ENCODE measurements around the gene STARD3NL. TPM values are rescaled to one million over a fixed set of nuclear protein-coding genes. Genes with fewer than 3 reads are reported as not detected.

Gene STARD3NL
- total and polyA plus RNA-seq, 2 experiments from 2014 or later, result 55.1 to 55.3 TPM

DNA sequence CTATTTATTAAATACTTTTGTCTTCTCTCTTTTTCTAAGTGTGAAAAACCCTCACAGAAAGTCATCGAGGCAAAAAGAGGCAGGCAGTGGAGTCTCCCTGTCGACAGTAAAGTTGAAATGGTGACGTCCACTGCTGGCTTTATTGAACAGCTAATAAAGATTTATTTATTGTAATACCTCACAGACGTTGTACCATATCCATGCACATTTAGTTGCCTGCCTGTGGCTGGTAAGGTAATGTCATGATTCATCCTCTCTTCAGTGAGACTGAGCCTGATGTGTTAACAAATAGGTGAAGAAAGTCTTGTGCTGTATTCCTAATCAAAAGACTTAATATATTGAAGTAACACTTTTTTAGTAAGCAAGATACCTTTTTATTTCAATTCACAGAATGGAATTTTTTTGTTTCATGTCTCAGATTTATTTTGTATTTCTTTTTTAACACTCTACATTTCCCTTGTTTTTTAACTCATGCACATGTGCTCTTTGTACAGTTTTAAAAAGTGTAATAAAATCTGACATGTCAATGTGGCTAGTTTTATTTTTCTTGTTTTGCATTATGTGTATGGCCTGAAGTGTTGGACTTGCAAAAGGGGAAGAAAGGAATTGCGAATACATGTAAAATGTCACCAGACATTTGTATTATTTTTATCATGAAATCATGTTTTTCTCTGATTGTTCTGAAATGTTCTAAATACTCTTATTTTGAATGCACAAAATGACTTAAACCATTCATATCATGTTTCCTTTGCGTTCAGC, 52.0 kb downstream of the STARD3NL start:
- Histone ChIP-seq H3K4me3 (no peak overlapping the region), H3F3A (replicated peaks; ENCODE audit: low read depth) (no peaks in the 10 kb centered on the region), H3K27me3 (ENCODE audit: insufficient read depth) (no peaks in the 10 kb centered on the region), H3K36me3 (ENCODE audit: insufficient read depth) (no peaks in the 10 kb centered on the region; the same call in none of the 2 replicates), H2AFZ (no peak overlapping the region), H3K9me2 (ENCODE audit: insufficient read depth) (no peaks in the 10 kb centered on the region), H3K4me2 (no peak overlapping the region), H4K20me1 (replicated peaks; ENCODE audit: insufficient read depth) (no peaks in the 10 kb centered on the region), H3K27ac (ENCODE audit: low read depth) (no peak overlapping the region), H3K79me2 (replicated peaks; ENCODE audit: insufficient read depth) (no peaks in the 10 kb centered on the region), H3K4me1 (ENCODE audit: insufficient read depth) (peaks cover 9% of the 10 kb centered on the region)
- H3K4me3 Mint-ChIP-seq, result no peak overlapping the region
- TF ChIP-seq EZH2phosphoT487 (IDR thresholded peaks at IDR 0.05; ENCODE audit: unreplicated experiment) (no peak), EZH2 (IDR thresholded peaks at IDR 0.05; ENCODE audit: low read depth, unreplicated experiment) (no peak), ZNF331 (CRISPR knock-in tag; IDR thresholded peaks at IDR 0.05; ENCODE audit: low read depth) (no peak), JUNB (IDR thresholded peaks at IDR 0.05; ENCODE audit: unreplicated experiment) (no peak), NANOG (IDR thresholded peaks at IDR 0.05; ENCODE audit: borderline replicate concordance) (no peak), CREB1 (CRISPR knock-in tag; IDR thresholded peaks at IDR 0.05; ENCODE audit: low read depth) (no peak), POLR2AphosphoS5 (IDR thresholded peaks at IDR 0.05; ENCODE audit: low read depth) (no peak), STAT1 (IDR thresholded peaks at IDR 0.05; ENCODE audit: unreplicated experiment) (no peak), ZNF114 (CRISPR knock-in tag; IDR thresholded peaks at IDR 0.05) (no peak)
- TF ChIP-seq, protein P1, sequence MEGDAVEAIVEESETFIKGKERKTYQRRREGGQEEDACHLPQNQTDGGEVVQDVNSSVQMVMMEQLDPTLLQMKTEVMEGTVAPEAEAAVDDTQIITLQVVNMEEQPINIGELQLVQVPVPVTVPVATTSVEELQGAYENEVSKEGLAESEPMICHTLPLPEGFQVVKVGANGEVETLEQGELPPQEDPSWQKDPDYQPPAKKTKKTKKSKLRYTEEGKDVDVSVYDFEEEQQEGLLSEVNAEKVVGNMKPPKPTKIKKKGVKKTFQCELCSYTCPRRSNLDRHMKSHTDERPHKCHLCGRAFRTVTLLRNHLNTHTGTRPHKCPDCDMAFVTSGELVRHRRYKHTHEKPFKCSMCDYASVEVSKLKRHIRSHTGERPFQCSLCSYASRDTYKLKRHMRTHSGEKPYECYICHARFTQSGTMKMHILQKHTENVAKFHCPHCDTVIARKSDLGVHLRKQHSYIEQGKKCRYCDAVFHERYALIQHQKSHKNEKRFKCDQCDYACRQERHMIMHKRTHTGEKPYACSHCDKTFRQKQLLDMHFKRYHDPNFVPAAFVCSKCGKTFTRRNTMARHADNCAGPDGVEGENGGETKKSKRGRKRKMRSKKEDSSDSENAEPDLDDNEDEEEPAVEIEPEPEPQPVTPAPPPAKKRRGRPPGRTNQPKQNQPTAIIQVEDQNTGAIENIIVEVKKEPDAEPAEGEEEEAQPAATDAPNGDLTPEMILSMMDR (conservative IDR thresholded peaks at IDR 0.05; ENCODE audit: low read depth in 2 of 2), result no peak
- TF ChIP-seq, protein P2, sequence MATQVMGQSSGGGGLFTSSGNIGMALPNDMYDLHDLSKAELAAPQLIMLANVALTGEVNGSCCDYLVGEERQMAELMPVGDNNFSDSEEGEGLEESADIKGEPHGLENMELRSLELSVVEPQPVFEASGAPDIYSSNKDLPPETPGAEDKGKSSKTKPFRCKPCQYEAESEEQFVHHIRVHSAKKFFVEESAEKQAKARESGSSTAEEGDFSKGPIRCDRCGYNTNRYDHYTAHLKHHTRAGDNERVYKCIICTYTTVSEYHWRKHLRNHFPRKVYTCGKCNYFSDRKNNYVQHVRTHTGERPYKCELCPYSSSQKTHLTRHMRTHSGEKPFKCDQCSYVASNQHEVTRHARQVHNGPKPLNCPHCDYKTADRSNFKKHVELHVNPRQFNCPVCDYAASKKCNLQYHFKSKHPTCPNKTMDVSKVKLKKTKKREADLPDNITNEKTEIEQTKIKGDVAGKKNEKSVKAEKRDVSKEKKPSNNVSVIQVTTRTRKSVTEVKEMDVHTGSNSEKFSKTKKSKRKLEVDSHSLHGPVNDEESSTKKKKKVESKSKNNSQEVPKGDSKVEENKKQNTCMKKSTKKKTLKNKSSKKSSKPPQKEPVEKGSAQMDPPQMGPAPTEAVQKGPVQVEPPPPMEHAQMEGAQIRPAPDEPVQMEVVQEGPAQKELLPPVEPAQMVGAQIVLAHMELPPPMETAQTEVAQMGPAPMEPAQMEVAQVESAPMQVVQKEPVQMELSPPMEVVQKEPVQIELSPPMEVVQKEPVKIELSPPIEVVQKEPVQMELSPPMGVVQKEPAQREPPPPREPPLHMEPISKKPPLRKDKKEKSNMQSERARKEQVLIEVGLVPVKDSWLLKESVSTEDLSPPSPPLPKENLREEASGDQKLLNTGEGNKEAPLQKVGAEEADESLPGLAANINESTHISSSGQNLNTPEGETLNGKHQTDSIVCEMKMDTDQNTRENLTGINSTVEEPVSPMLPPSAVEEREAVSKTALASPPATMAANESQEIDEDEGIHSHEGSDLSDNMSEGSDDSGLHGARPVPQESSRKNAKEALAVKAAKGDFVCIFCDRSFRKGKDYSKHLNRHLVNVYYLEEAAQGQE (IDR thresholded peaks at IDR 0.05; ENCODE audit: unreplicated experiment), result no peak
- TF ChIP-seq, protein P3, sequence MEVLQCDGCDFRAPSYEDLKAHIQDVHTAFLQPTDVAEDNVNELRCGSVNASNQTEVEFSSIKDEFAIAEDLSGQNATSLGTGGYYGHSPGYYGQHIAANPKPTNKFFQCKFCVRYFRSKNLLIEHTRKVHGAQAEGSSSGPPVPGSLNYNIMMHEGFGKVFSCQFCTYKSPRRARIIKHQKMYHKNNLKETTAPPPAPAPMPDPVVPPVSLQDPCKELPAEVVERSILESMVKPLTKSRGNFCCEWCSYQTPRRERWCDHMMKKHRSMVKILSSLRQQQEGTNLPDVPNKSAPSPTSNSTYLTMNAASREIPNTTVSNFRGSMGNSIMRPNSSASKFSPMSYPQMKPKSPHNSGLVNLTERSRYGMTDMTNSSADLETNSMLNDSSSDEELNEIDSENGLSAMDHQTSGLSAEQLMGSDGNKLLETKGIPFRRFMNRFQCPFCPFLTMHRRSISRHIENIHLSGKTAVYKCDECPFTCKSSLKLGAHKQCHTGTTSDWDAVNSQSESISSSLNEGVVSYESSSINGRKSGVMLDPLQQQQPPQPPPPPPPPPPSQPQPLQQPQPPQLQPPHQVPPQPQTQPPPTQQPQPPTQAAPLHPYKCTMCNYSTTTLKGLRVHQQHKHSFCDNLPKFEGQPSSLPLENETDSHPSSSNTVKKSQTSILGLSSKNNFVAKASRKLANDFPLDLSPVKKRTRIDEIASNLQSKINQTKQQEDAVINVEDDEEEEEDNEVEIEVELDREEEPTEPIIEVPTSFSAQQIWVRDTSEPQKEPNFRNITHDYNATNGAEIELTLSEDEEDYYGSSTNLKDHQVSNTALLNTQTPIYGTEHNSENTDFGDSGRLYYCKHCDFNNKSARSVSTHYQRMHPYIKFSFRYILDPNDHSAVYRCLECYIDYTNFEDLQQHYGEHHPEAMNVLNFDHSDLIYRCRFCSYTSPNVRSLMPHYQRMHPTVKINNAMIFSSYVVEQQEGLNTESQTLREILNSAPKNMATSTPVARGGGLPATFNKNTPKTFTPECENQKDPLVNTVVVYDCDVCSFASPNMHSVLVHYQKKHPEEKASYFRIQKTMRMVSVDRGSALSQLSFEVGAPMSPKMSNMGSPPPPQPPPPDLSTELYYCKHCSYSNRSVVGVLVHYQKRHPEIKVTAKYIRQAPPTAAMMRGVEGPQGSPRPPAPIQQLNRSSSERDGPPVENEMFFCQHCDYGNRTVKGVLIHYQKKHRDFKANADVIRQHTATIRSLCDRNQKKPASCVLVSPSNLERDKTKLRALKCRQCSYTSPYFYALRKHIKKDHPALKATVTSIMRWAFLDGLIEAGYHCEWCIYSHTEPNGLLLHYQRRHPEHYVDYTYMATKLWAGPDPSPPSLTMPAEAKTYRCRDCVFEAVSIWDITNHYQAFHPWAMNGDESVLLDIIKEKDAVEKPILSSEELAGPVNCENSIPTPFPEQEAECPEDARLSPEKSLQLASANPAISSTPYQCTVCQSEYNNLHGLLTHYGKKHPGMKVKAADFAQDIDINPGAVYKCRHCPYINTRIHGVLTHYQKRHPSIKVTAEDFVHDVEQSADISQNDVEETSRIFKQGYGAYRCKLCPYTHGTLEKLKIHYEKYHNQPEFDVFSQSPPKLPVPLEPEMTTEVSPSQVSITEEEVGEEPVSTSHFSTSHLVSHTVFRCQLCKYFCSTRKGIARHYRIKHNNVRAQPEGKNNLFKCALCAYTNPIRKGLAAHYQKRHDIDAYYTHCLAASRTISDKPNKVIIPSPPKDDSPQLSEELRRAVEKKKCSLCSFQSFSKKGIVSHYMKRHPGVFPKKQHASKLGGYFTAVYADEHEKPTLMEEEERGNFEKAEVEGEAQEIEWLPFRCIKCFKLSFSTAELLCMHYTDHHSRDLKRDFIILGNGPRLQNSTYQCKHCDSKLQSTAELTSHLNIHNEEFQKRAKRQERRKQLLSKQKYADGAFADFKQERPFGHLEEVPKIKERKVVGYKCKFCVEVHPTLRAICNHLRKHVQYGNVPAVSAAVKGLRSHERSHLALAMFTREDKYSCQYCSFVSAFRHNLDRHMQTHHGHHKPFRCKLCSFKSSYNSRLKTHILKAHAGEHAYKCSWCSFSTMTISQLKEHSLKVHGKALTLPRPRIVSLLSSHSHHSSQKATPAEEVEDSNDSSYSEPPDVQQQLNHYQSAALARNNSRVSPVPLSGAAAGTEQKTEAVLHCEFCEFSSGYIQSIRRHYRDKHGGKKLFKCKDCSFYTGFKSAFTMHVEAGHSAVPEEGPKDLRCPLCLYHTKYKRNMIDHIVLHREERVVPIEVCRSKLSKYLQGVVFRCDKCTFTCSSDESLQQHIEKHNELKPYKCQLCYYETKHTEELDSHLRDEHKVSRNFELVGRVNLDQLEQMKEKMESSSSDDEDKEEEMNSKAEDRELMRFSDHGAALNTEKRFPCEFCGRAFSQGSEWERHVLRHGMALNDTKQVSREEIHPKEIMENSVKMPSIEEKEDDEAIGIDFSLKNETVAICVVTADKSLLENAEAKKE (CRISPR knock-in tag; IDR thresholded peaks at IDR 0.05), result no peak
- TF ChIP-seq, protein P4, sequence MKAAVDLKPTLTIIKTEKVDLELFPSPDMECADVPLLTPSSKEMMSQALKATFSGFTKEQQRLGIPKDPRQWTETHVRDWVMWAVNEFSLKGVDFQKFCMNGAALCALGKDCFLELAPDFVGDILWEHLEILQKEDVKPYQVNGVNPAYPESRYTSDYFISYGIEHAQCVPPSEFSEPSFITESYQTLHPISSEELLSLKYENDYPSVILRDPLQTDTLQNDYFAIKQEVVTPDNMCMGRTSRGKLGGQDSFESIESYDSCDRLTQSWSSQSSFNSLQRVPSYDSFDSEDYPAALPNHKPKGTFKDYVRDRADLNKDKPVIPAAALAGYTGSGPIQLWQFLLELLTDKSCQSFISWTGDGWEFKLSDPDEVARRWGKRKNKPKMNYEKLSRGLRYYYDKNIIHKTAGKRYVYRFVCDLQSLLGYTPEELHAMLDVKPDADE (IDR thresholded peaks at IDR 0.05), result no peak
- peaks cover 6% of the 10 kb centered on the region; the same call in 2 of the 3 replicates for H3K36me3 Mint-ChIP-seq (ENCODE audit: low read depth)
- no peak for ATAC-seq
- no peaks in the 10 kb centered on the region; the same call in 2 of the 3 replicates for H3K4me1 Mint-ChIP-seq
- H3K27ac Mint-ChIP-seq, result no peak overlapping the region
- DNase-seq (ENCODE audit: low spot score), result no peak
- H3K27me3 Mint-ChIP-seq (ENCODE audit: insufficient read depth, low read depth, poor library complexity), result no peaks in the 10 kb centered on the region
- no peaks in the 10 kb centered on the region for H3K9me3 Mint-ChIP-seq
